Stomach (tissue), 9 donors: ENCODE measurements around the gene ERCC2. TPM values are rescaled to one million over a fixed set of nuclear protein-coding genes. Genes with fewer than 3 reads are reported as not detected.
A peak's percentile ranks its signal among the peaks of the same experiment; 100 is the strongest.

Experiments used
- DNase-seq, 2 donors: peaks; one replicate each; pipeline versions ENCODE4 v3.0.0 to v3.0.0-alpha.2; 2013 to 2019
- H3K27ac ChIP-seq, 5 donors: fragments of 200-600 bp in 4 of 5; sonication (generic) in 4 of 5; one replicate each; pipeline ENCODE4 v1.5.1; 2013 to 2019; ENCODE audit warnings: mild to moderate bottlenecking in 1 of 5, moderate library complexity in 1 of 5
- H3K27me3 ChIP-seq, 3 donors: fragments of 200-600 bp; sonication (generic); one replicate each; pipeline ENCODE4 v1.5.1; 2017 to 2019; ENCODE audit warnings: mixed run types in 1 of 3
- H3K36me3 ChIP-seq, 4 donors: fragments of 200-600 bp; sonication (generic); 1 replicate in 3 of 4; 2 replicates in 1 of 4; pipeline ENCODE4 v1.5.1; 2016 to 2019
- H3K4me1 ChIP-seq, 4 donors: fragments of 200-600 bp; sonication (generic); one replicate each; pipeline ENCODE4 v1.5.1; 2016 to 2019
- H3K4me3 ChIP-seq, 4 donors: fragments of 200-600 bp; sonication (generic) in 3 of 4; one replicate each; pipeline ENCODE4 v1.5.1; 2016 to 2019; ENCODE audit warnings: mild to moderate bottlenecking in 1 of 4
- H3K9me3 ChIP-seq, 4 donors: fragments of 200-600 bp; sonication (generic); one replicate each; pipeline ENCODE4 v1.5.1; 2016 to 2019
- EP300 ChIP-seq: sonication (generic); formaldehyde crosslinking; IDR thresholded peaks from one replicate; pipeline ENCODE4 v1.6.1; 2017; ENCODE audit warnings: antibody characterized with exemption
- POLR2A ChIP-seq, 4 donors: fragments of 450-650 bp; IDR thresholded peaks; one replicate each; pipeline ENCODE4 v1.6.1; 2016; ENCODE audit warnings: antibody characterized with exemption in 4 of 4, control low read depth in 2 of 4, mild to moderate bottlenecking in 1 of 4, moderate library complexity in 1 of 4
- POLR2AphosphoS5 ChIP-seq, 3 donors: sonication (generic); formaldehyde crosslinking; IDR thresholded peaks; one replicate each; pipeline ENCODE4 v1.6.1; 2016; ENCODE audit warnings: antibody characterized with exemption in 3 of 3
- whole genome bisulfite sequencing, 5 donors: extraction: QIAGEN DNeasy Blood & Tissue Kit in 3 of 5; methylation state at CpG; one replicate each; pipeline versions ENCODE4 v1.1.5 to v1.1.7; 2013 to 2018; 5-methylcytosine and 5-hydroxymethylcytosine counted together
- intact Hi-C: fragments of 100-400 bp; cut with DNase I; formaldehyde crosslinking; loops from one replicate; pipeline ENCODE4 v1.15.1; 2023; ENCODE audit warnings: low total_unique reads
- polyA plus RNA-seq, 3 donors: library from polyadenylated mRNA; stranded (reverse); fragments of 200-250 nt; gene quantifications; one replicate each; pipeline ENCODE4 v1.2.3, GENCODE V29; 2013
- total RNA-seq, 5 donors: library from RNA; depleted of rRNA; stranded (reverse); fragments of >200 nt; gene quantifications; one replicate each; pipeline versions ENCODE4 v1.1.0 to v1.2.3, GENCODE V29; 2014 to 2016
- TF ChIP-seq, protein P1 (sequence below), 7 experiments: fragments of 450-650 bp in 4 of 7; fragments of 200-600 bp in 3 of 7; sonication (generic) in 3 of 7; IDR thresholded peaks; one replicate each; pipeline ENCODE4 v1.5.1; 2016 to 2019; ENCODE audit warnings: antibody characterized with exemption in 7 of 7, control low read depth in 2 of 7, mild to moderate bottlenecking in 1 of 7
- donor health status: healthy with polysubstance abuse.
- donor health status: Bipolar disorder and iron deficiency.
- donor health status: healthy.

Gene ERCC2
- total and polyA plus RNA-seq, 8 donors = 5.3 to 77.3 (median 8.7) TPM

DNA sequence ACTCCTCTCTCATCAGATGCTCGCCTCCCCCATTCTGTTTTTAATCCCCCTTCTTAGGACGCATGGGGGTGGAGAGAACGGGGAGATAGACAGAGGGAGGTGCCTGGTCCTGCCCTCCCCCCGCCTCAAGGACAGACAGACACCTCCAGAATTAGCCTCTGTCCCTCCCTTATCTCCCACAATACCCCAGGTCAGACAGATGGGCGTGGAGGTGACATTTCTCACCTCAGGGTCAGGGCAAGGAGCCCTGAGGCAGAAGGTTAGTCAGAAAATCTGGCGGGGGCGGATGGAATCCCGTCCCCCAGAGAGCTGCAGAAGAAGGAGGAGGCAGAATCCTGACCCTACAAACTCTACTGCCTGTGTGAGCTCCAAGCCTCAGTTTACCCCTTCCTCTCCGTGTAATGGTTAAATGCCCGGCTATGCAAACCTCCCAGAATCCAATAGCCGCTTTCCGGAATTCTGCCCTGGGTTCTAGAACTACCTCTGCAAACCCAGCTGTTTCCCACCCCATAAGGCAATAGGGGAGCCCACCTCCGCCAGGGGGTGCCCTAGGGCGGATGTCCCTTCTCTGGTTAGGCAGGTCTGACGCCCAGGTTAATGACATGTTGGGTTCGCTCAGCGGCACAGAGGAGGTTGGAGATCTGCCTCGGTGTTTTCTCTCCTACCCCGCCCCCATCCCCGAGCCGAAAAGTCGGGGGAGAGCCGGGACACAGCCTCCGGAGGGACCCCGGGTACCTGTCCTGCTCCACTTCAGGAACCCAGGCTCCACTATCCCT lies 33.6 kb upstream of the ERCC2 start:
- TF ChIP-seq POLR2AphosphoS5 (IDR thresholded peaks at IDR 0.05) = peak in 1 of 3 donors; percentile 17
- no peak for TF ChIP-seq POLR2A (IDR thresholded peaks at IDR 0.05)
- TF ChIP-seq EP300 = no peak
- TF ChIP-seq, protein P1, sequence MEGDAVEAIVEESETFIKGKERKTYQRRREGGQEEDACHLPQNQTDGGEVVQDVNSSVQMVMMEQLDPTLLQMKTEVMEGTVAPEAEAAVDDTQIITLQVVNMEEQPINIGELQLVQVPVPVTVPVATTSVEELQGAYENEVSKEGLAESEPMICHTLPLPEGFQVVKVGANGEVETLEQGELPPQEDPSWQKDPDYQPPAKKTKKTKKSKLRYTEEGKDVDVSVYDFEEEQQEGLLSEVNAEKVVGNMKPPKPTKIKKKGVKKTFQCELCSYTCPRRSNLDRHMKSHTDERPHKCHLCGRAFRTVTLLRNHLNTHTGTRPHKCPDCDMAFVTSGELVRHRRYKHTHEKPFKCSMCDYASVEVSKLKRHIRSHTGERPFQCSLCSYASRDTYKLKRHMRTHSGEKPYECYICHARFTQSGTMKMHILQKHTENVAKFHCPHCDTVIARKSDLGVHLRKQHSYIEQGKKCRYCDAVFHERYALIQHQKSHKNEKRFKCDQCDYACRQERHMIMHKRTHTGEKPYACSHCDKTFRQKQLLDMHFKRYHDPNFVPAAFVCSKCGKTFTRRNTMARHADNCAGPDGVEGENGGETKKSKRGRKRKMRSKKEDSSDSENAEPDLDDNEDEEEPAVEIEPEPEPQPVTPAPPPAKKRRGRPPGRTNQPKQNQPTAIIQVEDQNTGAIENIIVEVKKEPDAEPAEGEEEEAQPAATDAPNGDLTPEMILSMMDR (IDR thresholded peaks at IDR 0.05) = peak in 4 of 7 experiments; percentile 19 to 50 (median 36)
- Histone ChIP-seq H3K9me3 (no peaks in the 10 kb centered on the region), H3K36me3 (peaks cover 0 to 11% (median 4%) of the 10 kb centered on the region in 4 donors), H3K4me3 (peak overlapping the region; percentile 65 to 87 (median 80)), H3K4me1 (peaks cover 36 to 63% (median 49%) of the 10 kb centered on the region in 4 donors), H3K27me3 (peaks cover 0 to 28% (median 13%) of the 10 kb centered on the region in 3 donors), H3K27ac (peak overlapping the region; percentile 89 to 98 (median 91))
- intact Hi-C loops = no loop called here
- WGBS, 5 donors = 19 to 34% (median 22%) methylated on average over 20 to 25 of the region's 25 CpGs
- DNase-seq = peak; percentile 73 to 84

DNA sequence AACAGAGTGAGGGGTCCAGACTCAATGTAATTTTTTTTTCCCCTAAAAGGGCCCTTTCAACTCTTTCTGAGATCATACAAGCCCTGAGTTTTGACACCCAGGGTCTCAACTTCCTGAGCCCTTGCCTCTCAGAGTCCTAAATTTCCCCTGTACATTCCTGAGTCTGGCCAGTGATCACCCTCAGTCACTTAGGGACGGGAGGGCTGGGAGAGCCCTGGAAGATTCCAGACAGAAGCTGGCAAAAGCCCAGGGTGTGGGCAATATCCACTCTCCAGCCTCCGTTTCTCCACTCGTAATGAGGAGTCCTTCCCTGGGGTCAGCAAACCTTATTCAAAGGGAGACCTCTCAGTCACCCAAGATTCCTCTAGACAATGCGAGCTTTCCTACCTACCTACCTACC lies 32.9 kb upstream of the ERCC2 start:
- 58 to 77% (median 66%) methylated on average over 4 of the region's 4 CpGs for WGBS, 5 donors
- Histone ChIP-seq H3K4me1 (peaks cover 43 to 67% (median 56%) of the 10 kb centered on the region in 4 donors), H3K27ac (no peak overlapping the region), H3K36me3 (peaks cover 0 to 4% (median under 1%) of the 10 kb centered on the region in 4 donors), H3K4me3 (no peak overlapping the region), H3K9me3 (no peaks in the 10 kb centered on the region), H3K27me3 (peaks cover 0 to 29% (median 13%) of the 10 kb centered on the region in 3 donors)
- intact Hi-C loops = no loop called here
- TF ChIP-seq EP300 (no peak), POLR2AphosphoS5 (IDR thresholded peaks at IDR 0.05) (no peak)
- TF ChIP-seq, protein P1 (IDR thresholded peaks at IDR 0.05) = no peak
- DNase-seq = no peak

DNA sequence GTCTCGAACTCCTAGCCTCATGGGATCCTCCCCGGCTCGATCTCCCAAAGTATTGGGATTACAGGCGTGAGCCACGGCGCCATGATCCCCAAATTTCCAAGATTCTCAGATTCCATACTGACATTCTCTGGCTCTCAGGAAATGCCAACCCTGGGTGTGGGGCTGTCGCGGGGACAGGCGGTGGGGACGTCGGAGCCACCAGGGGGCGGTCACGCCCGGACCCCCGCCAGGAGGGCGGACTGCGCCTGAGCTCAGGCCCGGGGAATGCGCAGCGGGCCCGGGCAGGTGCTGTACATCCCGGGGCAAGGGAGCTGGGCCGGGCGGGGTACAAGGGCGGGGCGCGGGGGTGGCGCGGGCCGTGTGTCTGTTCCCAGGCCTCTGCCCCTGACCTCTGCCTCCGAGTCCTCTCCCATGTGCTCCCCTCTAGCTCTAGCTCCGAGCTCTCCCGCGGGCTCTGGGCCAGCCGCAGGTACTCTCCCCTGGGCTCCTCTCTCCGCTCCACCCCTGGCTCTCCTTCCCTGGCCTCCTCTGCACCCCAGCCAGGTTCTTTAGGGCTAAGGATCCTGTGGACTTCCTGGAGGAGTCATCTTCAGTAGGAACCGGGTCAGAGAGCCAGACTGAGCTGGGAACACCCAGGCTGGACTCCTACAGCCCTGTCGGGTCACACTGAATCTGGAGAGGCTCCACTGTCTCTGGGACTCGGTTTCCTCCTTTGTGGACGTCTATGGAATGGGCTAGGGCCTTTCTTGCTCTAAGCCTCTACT lies 32.1 kb upstream of the ERCC2 start:
- Histone ChIP-seq H3K9me3 (no peaks in the 10 kb centered on the region), H3K27ac (peak overlapping the region in 3 of 5 donors; percentile 5 to 15 (median 14)), H3K27me3 (peaks cover 0 to 33% (median 13%) of the 10 kb centered on the region in 3 donors), H3K4me1 (peaks cover 42 to 65% (median 58%) of the 10 kb centered on the region in 4 donors), H3K36me3 (no peaks in the 10 kb centered on the region), H3K4me3 (peak overlapping the region in 1 of 4 donors; percentile 20)
- TF ChIP-seq, protein P1 (IDR thresholded peaks at IDR 0.05) = peak in 2 of 7 experiments; percentile 29 to 41
- no peak for TF ChIP-seq EP300
- peak; percentile 31 to 81 for DNase-seq
- WGBS, 5 donors = 20 to 44% (median 29%) methylated on average over 17 to 40 of the region's 40 CpGs
- intact Hi-C loops = no loop called here

DNA sequence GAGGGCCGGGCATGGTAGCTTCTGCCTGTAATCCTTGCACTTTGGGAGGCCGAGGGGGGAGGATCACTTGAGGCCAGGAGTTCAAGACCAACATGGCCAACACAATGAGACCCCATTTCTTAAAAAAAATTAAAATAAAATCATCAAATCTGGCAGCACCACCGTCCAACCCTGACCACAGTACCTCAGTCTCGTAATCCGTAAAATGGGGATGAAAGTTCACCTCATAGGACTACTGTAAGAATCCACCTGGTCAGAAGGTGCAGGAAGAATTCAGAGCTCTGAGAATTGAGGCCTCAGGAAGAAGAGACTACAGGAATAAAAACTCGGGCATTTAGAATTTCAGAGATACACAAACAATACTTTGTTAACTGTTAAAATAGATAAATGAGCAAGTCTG lies 31.4 kb upstream of the ERCC2 start:
- 85 to 94% (median 89%) methylated on average over 6 of the region's 6 CpGs for WGBS, 5 donors
- Histone ChIP-seq H3K4me1 (peaks cover 35 to 58% (median 52%) of the 10 kb centered on the region in 4 donors), H3K9me3 (no peaks in the 10 kb centered on the region), H3K27ac (no peak overlapping the region), H3K27me3 (peaks cover 0 to 37% (median 13%) of the 10 kb centered on the region in 3 donors), H3K4me3 (no peak overlapping the region), H3K36me3 (peaks cover 0 to 4% (median 2%) of the 10 kb centered on the region in 4 donors)
- no peak for TF ChIP-seq POLR2A (IDR thresholded peaks at IDR 0.05)
- intact Hi-C loops = no loop called here
- DNase-seq = no peak
